Esophagus (tissue), 2 donors: ENCODE results near the gene ANKRD2. TPM values are rescaled to one million over a fixed set of nuclear protein-coding genes. Genes with fewer than 3 reads are reported as not detected.
A peak's percentile ranks its signal among the peaks of the same experiment; 100 is the strongest.

Source experiments
- H3K27ac ChIP-seq, 2 donors: one replicate each; pipeline ENCODE4 v1.5.1; 2013; ENCODE audit warnings: low read depth in 2 of 2, mild to moderate bottlenecking in 2 of 2, inconsistent platforms in 1 of 2, low read length in 1 of 2, moderate library complexity in 1 of 2
- H3K27me3 ChIP-seq, 2 donors: one replicate each; pipeline ENCODE4 v1.6.1; 2013; ENCODE audit warnings: low read length in 2 of 2, control low read depth in 1 of 2, mild to moderate bottlenecking in 1 of 2; ENCODE audit not compliant: insufficient read depth in 2 of 2, control insufficient read depth in 1 of 2
- H3K36me3 ChIP-seq, 2 donors: one replicate each; pipeline ENCODE4 v1.6.1; 2013; ENCODE audit warnings: low read length in 1 of 2; ENCODE audit not compliant: control insufficient read depth in 2 of 2, insufficient read depth in 2 of 2
- H3K4me1 ChIP-seq, 2 donors: one replicate each; pipeline ENCODE4 v1.6.1; 2013; ENCODE audit warnings: low read length in 1 of 2; ENCODE audit not compliant: control insufficient read depth in 2 of 2, insufficient read depth in 2 of 2
- H3K4me3 ChIP-seq, 2 donors: one replicate each; pipeline ENCODE4 v1.5.1; 2013; ENCODE audit warnings: low read length in 2 of 2, mild to moderate bottlenecking in 2 of 2, low read depth in 1 of 2, moderate library complexity in 1 of 2
- H3K9me3 ChIP-seq, 2 donors: one replicate each; pipeline ENCODE4 v1.6.1; 2013; ENCODE audit warnings: mild to moderate bottlenecking in 2 of 2, low read depth in 1 of 2, low read length in 1 of 2, moderate library complexity in 1 of 2; ENCODE audit not compliant: control insufficient read depth in 2 of 2, insufficient read depth in 1 of 2
- WGBS, 2 donors: extraction: QIAGEN DNeasy Blood & Tissue Kit; methylation state at CpG; one replicate each; pipeline ENCODE4 v1.1.7; 2013; 5-methylcytosine and 5-hydroxymethylcytosine counted together
- polyA plus RNA-seq, 2 donors: library from polyadenylated mRNA; stranded (reverse); fragments of 200-250 nt; gene quantifications; one replicate each; pipeline ENCODE4 v1.2.3, GENCODE V29; 2013
- donor health status: healthy with polysubstance abuse.
- donor health status: Bipolar disorder and iron deficiency.

Gene ANKRD2
- polyA plus RNA-seq, 2 donors: 0.43 to 0.46 TPM

GRCh38 chr10:97590082-97590747, 17.6 kb downstream of the ANKRD2 start:
- no peaks in the 10 kb centered on the region for H3K36me3 ChIP-seq
- peaks cover 0 to 2% of the 10 kb centered on the region in 2 donors for H3K4me1 ChIP-seq
- no peak overlapping the region for H3K4me3 ChIP-seq
- no peaks in the 10 kb centered on the region for H3K27me3 ChIP-seq
- no peak overlapping the region for H3K27ac ChIP-seq
- 85 to 89% methylated on average over 15 of the region's 15 CpGs for WGBS, 2 donors
- no peaks in the 10 kb centered on the region for H3K9me3 ChIP-seq

GRCh38 chr10:97590748-97591495, 18.3 kb downstream of the ANKRD2 start:
- H3K27me3 ChIP-seq: no peaks in the 10 kb centered on the region
- 72 to 73% methylated on average over 5 of the region's 5 CpGs for WGBS, 2 donors
- no peaks in the 10 kb centered on the region for H3K9me3 ChIP-seq
- H3K36me3 ChIP-seq: no peaks in the 10 kb centered on the region
- no peak overlapping the region for H3K27ac ChIP-seq
- no peak overlapping the region for H3K4me3 ChIP-seq
- peaks cover 0 to 2% of the 10 kb centered on the region in 2 donors for H3K4me1 ChIP-seq

GRCh38 chr10:97593421-97593820, 20.8 kb downstream of the ANKRD2 start:
- H3K4me3 ChIP-seq: no peak overlapping the region
- peaks cover 0 to 5% of the 10 kb centered on the region in 2 donors for H3K4me1 ChIP-seq
- H3K9me3 ChIP-seq: no peaks in the 10 kb centered on the region
- no peaks in the 10 kb centered on the region for H3K36me3 ChIP-seq
- 70 to 74% methylated on average over 4 of the region's 4 CpGs for WGBS, 2 donors
- no peak overlapping the region for H3K27ac ChIP-seq
- no peaks in the 10 kb centered on the region for H3K27me3 ChIP-seq

- Histone ChIP-seq H3K27ac (peak overlapping the region; percentile 47 to 68), H3K9me3 (no peaks in the 10 kb centered on the region), H3K4me3 (no peak overlapping the region), H3K27me3 (no peaks in the 10 kb centered on the region), H3K36me3 (no peaks in the 10 kb centered on the region), H3K4me1 (peaks cover 2 to 3% of the 10 kb centered on the region in 2 donors)
- 42 to 52% methylated on average over 10 of the region's 10 CpGs for WGBS, 2 donors
Observed at GRCh38 chr10:97596101-97597082, 23.8 kb downstream of the ANKRD2 start.

- H3K27ac ChIP-seq: no peak overlapping the region
- peaks cover 2 to 3% of the 10 kb centered on the region in 2 donors for H3K4me1 ChIP-seq
- no peak overlapping the region for H3K4me3 ChIP-seq
- no peaks in the 10 kb centered on the region for H3K36me3 ChIP-seq
- H3K27me3 ChIP-seq: no peaks in the 10 kb centered on the region
- 88 to 92% methylated on average over 2 of the region's 2 CpGs for whole genome bisulfite sequencing, 2 donors
- no peaks in the 10 kb centered on the region for H3K9me3 ChIP-seq
Observed at GRCh38 chr10:97597778-97598177, 25.2 kb downstream of the ANKRD2 start.

GRCh38 chr10:97598407-97599271, 26.1 kb downstream of the ANKRD2 start:
- no peaks in the 10 kb centered on the region for H3K27me3 ChIP-seq
- no peak overlapping the region for H3K27ac ChIP-seq
- no peak overlapping the region for H3K4me3 ChIP-seq

GRCh38 chr10:97599272-97599619, 26.7 kb downstream of the ANKRD2 start:
- H3K4me3 ChIP-seq: no peak overlapping the region
- no peaks in the 10 kb centered on the region for H3K27me3 ChIP-seq
- no peaks in the 10 kb centered on the region for H3K9me3 ChIP-seq
- peaks cover 2 to 3% of the 10 kb centered on the region in 2 donors for H3K4me1 ChIP-seq
- WGBS, 2 donors: 90 to 91% methylated on average over 6 of the region's 6 CpGs
- H3K27ac ChIP-seq: no peak overlapping the region
- H3K36me3 ChIP-seq: no peaks in the 10 kb centered on the region

More at GRCh38 chr10:97598407-97599271, 26.1 kb downstream of the ANKRD2 start:
- Histone ChIP-seq H3K9me3 (no peaks in the 10 kb centered on the region), H3K36me3 (no peaks in the 10 kb centered on the region), H3K4me1 (peaks cover 2 to 3% of the 10 kb centered on the region in 2 donors)
- WGBS, 2 donors: 89 to 91% methylated on average over 19 of the region's 19 CpGs

- Histone ChIP-seq H3K4me3 (no peak overlapping the region), H3K4me1 (peaks cover 2 to 3% of the 10 kb centered on the region in 2 donors), H3K27ac (no peak overlapping the region), H3K27me3 (no peaks in the 10 kb centered on the region), H3K9me3 (no peaks in the 10 kb centered on the region), H3K36me3 (no peaks in the 10 kb centered on the region)
- 91 to 96% methylated on average over 1 of the region's 1 CpG for WGBS, 2 donors
Observed at GRCh38 chr10:97600616-97601015, 28.0 kb downstream of the ANKRD2 start.
